Measurements from ENCODE around the gene DCN. TPM values are rescaled to one million over a fixed set of nuclear protein-coding genes. Genes with fewer than 3 reads are reported as not detected.

Gene DCN
- polyA plus RNA-seq, 1 of the 3 experiments (the other 2 are of a cell fraction), result 5.5 TPM

- no peak for TF ChIP-seq ZBTB33 (IDR thresholded peaks at IDR 0.05; ENCODE audit: borderline replicate concordance, low read depth)
- TF ChIP-seq NRF1 (IDR thresholded peaks at IDR 0.05; ENCODE audit: low read depth, low read length), result no peak
These were observed 76.3 kb downstream of the DCN start (continued) for GRCh38 chr12:91106283-91106682.

GRCh38 chr12:91105807-91106206 is 76.8 kb downstream of the DCN start:
- Histone ChIP-seq H3K4me3 (ENCODE audit: low read depth in 2 of 2, low read length in 1 of 2) (no peak overlapping the region), H3K9me2 (no peaks in the 10 kb centered on the region), H4K20me1 (ENCODE audit: insufficient read depth) (no peaks in the 10 kb centered on the region), H3K36me3 (replicated peaks in 1 of 2; ENCODE audit: control insufficient read depth in 1 of 2, insufficient read depth in 2 of 2, low read length in 1 of 2) (peaks cover 14 to 15% of the 10 kb centered on the region in 2 experiments), H2AFZ (ENCODE audit: low read depth) (no peak overlapping the region), H3K79me2 (ENCODE audit: insufficient read depth) (no peaks in the 10 kb centered on the region; the same call in 1 of the 2 replicates), H3K4me1 (ENCODE audit: control insufficient read depth in 1 of 2, insufficient read depth in 2 of 2, low read depth in 1 of 2, low read length in 1 of 2) (no peaks in the 10 kb centered on the region; a peak in 1 of 4 replicates), H3F3A (replicated peaks; ENCODE audit: insufficient read depth) (peaks cover 10% of the 10 kb centered on the region), H3K27ac (ENCODE audit: low read depth in 2 of 2, low read length in 1 of 2) (peak overlapping the region in 1 of 2 experiments; percentile 10; a peak in 1 of 4 replicates), H3K9me3 (no peaks in the 10 kb centered on the region), H3K9ac (no peak overlapping the region), H3K4me2 (no peak overlapping the region), H3K27me3 (ENCODE audit: insufficient read depth) (no peaks in the 10 kb centered on the region)
- TF ChIP-seq TEAD4 (IDR thresholded peaks at IDR 0.05; ENCODE audit: borderline replicate concordance, insufficient read depth) (no peak), SMC3 (IDR thresholded peaks at IDR 0.05; ENCODE audit: low read depth, low read length) (no peak), NFIC (IDR thresholded peaks at IDR 0.05; ENCODE audit: borderline replicate concordance) (no peak), GATA2 (CRISPR knock-in tag; IDR thresholded peaks at IDR 0.05) (no peak), FOSL2 (IDR thresholded peaks at IDR 0.05; ENCODE audit: borderline replicate concordance, low read depth) (no peak), CHD2 (IDR thresholded peaks at IDR 0.05; ENCODE audit: low read length, partially characterized antibody) (no peak), MAX (IDR thresholded peaks at IDR 0.05; ENCODE audit: low read depth) (no peak), EP300 (IDR thresholded peaks at IDR 0.05; ENCODE audit: borderline replicate concordance in 1 of 2, low read depth in 1 of 2, low read length in 1 of 2) (no peak), PBX3 (IDR thresholded peaks at IDR 0.05) (no peak; the same call in 1 of the 2 replicates)
- TF ChIP-seq, protein P1, sequence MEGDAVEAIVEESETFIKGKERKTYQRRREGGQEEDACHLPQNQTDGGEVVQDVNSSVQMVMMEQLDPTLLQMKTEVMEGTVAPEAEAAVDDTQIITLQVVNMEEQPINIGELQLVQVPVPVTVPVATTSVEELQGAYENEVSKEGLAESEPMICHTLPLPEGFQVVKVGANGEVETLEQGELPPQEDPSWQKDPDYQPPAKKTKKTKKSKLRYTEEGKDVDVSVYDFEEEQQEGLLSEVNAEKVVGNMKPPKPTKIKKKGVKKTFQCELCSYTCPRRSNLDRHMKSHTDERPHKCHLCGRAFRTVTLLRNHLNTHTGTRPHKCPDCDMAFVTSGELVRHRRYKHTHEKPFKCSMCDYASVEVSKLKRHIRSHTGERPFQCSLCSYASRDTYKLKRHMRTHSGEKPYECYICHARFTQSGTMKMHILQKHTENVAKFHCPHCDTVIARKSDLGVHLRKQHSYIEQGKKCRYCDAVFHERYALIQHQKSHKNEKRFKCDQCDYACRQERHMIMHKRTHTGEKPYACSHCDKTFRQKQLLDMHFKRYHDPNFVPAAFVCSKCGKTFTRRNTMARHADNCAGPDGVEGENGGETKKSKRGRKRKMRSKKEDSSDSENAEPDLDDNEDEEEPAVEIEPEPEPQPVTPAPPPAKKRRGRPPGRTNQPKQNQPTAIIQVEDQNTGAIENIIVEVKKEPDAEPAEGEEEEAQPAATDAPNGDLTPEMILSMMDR (IDR thresholded peaks at IDR 0.05), result no peak
- TF ChIP-seq, protein P2, sequence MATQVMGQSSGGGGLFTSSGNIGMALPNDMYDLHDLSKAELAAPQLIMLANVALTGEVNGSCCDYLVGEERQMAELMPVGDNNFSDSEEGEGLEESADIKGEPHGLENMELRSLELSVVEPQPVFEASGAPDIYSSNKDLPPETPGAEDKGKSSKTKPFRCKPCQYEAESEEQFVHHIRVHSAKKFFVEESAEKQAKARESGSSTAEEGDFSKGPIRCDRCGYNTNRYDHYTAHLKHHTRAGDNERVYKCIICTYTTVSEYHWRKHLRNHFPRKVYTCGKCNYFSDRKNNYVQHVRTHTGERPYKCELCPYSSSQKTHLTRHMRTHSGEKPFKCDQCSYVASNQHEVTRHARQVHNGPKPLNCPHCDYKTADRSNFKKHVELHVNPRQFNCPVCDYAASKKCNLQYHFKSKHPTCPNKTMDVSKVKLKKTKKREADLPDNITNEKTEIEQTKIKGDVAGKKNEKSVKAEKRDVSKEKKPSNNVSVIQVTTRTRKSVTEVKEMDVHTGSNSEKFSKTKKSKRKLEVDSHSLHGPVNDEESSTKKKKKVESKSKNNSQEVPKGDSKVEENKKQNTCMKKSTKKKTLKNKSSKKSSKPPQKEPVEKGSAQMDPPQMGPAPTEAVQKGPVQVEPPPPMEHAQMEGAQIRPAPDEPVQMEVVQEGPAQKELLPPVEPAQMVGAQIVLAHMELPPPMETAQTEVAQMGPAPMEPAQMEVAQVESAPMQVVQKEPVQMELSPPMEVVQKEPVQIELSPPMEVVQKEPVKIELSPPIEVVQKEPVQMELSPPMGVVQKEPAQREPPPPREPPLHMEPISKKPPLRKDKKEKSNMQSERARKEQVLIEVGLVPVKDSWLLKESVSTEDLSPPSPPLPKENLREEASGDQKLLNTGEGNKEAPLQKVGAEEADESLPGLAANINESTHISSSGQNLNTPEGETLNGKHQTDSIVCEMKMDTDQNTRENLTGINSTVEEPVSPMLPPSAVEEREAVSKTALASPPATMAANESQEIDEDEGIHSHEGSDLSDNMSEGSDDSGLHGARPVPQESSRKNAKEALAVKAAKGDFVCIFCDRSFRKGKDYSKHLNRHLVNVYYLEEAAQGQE (IDR thresholded peaks at IDR 0.05; ENCODE audit: low read depth, low read length), result no peak
- DNase-seq, result no peak
- POLR2A ChIA-PET, result no interaction called here
- 76% methylated on average over 5 of the region's 5 CpGs for WGBS (ENCODE audit: low lambda C conversion rate)
- CTCF ChIA-PET, result interaction anchor here (1.1 kb wide), 2 partner anchors 9 to 14 kb away, joined by 3 read pairs; no protein-coding TSS in a partner anchor
